ENCODE measurements around the gene CGB2.
"Not testable (repeated sequence)": the region's sequence is repeated elsewhere in the genome, so short reads cannot be mapped to it uniquely, and the experiment has no call there.

Gene CGB2

DNA sequence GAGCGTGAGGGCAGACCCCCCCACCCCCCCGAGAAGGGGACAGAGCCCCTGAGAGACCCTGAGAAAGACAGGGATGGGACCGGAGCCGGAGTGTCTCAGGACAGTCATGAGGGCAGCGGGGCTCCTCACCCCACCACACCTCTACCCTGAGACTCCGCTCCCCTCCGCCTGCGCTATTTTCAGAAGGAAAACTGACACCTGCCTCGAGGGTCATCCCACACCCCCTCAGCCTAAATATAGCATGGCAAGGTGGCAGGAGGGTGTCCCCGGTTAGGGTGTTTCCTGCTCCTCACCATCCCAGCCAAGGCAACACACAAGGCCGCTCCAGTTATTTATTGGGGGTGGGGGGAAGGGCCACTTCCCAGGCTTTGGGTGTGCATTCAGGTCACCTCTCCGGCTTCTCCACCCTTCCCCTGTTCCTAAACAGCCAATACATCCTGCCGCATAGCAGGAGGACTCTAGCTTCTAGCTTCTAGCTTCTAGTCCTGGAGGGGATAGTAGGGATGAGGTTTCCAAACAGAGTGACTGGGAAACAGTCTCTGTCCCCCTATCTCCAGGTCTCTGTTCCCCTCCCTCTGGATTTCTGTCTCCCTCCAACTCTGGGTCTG is 34.3 kb downstream of the CGB2 start:
- FAIRE-seq: no peak
- DNase-seq (ENCODE audit: low spot score): no peak

DNA sequence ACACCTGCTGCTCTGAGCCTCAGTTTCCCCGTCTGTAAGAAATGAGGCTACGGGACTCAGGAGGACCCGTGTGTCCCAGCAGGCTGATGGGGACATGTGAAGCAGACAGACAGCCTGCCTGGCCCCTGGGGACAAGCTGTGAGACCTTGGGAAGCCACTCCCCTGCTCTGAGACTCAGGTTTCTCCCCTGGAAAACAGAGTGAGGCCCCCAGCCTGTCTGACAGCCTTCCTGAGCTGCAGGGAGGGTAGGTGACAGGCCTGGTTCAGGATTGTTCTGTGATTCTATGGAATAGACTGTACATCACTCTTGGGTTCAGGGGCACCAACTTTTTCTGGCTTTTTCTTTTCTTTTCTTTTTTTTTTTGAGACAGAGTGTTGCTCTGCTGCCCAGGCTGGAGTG is 35.9 kb downstream of the CGB2 start:
- no peak for FAIRE-seq
- no peak for DNase-seq (ENCODE audit: low spot score)

GRCh38 chr19:49069026-49069425 is 37.3 kb downstream of the CGB2 start:
- no peak for FAIRE-seq
- DNase-seq (ENCODE audit: low spot score): no peak

DNA sequence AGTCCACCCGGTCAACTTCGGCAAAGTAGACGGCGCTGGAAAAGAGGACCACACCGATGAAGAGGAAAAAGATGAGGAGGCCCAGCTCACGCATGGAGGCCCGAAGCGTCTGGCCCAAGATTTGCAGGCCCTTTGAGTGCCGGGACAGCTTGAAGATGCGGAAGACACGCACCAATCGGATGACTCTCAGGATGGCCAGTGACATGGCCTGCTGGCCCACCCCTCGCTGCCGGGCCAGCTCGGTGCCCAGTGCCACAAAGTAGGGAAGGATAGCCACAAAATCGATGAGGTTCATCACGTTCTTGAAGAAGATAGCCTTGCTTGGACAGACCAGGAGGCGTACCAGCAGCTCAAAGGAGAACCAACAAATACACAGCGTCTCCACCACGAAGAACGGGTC is 38.7 kb downstream of the CGB2 start:
- FAIRE-seq (no peak), DNase-seq (ENCODE audit: low spot score) (no peak)

- FAIRE-seq: no peak
- DNase-seq (ENCODE audit: low spot score): no peak
Measured at GRCh38 chr19:49071860-49072547, 40.3 kb downstream of the CGB2 start.

GRCh38 chr19:49073514-49074378 is 42.1 kb downstream of the CGB2 start:
- peak; percentile 21 for DNase-seq (ENCODE audit: low spot score)
- FAIRE-seq: no peak

GRCh38 chr19:49074869-49075268 is 43.2 kb downstream of the CGB2 start:
- peak; percentile 23 for DNase-seq (ENCODE audit: low spot score)
- FAIRE-seq: not testable (repeated sequence)

DNA sequence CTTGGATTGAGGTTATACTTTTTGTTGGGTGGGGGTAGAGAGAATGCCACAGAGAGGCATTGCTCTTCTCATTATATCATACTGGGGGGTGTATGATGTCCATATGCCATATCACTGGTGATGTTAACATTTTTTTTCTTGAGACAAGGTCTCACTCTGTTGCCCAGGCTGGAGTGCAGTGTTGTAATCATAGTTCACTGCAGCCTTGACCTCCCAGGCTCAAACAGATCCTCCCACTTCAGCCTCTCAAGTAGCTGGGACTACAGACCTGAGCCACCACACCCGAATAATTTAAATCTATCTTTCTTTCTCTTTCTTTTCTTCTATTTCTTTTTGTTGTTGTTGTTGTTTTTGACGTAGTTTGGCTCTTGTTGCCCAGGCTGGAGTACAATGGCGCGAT is 48.7 kb downstream of the CGB2 start:
- DNase-seq (ENCODE audit: low spot score) (no peak), FAIRE-seq (no peak)

- no peak for DNase-seq (ENCODE audit: low spot score)
- FAIRE-seq: no peak
Measured at GRCh38 chr19:49081273-49081672, 49.6 kb downstream of the CGB2 start.

Data from RCC 7860 (cell line).